Vagina (tissue), 2 donors: ENCODE data around the gene CRTC1.
"Not testable (repeated sequence)": the region's sequence is repeated elsewhere in the genome, so short reads cannot be mapped to it uniquely, and the experiment has no call there.

ENCODE experiments used
- POLR2A ChIP-seq, 2 donors: fragments of 450-650 bp; IDR thresholded peaks; one replicate each; pipeline ENCODE4 v1.6.1; 2017; ENCODE audit warnings: antibody characterized with exemption in 2 of 2, mild to moderate bottlenecking in 2 of 2, moderate library complexity in 2 of 2
- POLR2AphosphoS5 ChIP-seq, 2 donors: sonication (generic); formaldehyde crosslinking; IDR thresholded peaks; one replicate each; pipeline ENCODE4 v1.9.0; 2017; ENCODE audit warnings: antibody characterized with exemption in 2 of 2, mild to moderate bottlenecking in 2 of 2, low read depth in 1 of 2; ENCODE audit not compliant: insufficient read depth in 1 of 2
- TF ChIP-seq, protein P1 (sequence below), 3 experiments: fragments of 450-650 bp in 2 of 3; fragments of 200-600 bp in 1 of 3; sonication (generic) in 1 of 3; IDR thresholded peaks; one replicate each; pipeline ENCODE4 v1.5.1; 2017 to 2019; ENCODE audit warnings: antibody characterized with exemption in 3 of 3, mild to moderate bottlenecking in 2 of 3, moderate library complexity in 2 of 3

GRCh38 chr19:18680148-18680547, 3.3 kb upstream of the CRTC1 start:
- TF ChIP-seq, protein P1, sequence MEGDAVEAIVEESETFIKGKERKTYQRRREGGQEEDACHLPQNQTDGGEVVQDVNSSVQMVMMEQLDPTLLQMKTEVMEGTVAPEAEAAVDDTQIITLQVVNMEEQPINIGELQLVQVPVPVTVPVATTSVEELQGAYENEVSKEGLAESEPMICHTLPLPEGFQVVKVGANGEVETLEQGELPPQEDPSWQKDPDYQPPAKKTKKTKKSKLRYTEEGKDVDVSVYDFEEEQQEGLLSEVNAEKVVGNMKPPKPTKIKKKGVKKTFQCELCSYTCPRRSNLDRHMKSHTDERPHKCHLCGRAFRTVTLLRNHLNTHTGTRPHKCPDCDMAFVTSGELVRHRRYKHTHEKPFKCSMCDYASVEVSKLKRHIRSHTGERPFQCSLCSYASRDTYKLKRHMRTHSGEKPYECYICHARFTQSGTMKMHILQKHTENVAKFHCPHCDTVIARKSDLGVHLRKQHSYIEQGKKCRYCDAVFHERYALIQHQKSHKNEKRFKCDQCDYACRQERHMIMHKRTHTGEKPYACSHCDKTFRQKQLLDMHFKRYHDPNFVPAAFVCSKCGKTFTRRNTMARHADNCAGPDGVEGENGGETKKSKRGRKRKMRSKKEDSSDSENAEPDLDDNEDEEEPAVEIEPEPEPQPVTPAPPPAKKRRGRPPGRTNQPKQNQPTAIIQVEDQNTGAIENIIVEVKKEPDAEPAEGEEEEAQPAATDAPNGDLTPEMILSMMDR (IDR thresholded peaks at IDR 0.05), result not testable (repeated sequence)
- not testable (repeated sequence) for TF ChIP-seq POLR2A (IDR thresholded peaks at IDR 0.05); POLR2AphosphoS5 (IDR thresholded peaks at IDR 0.05; ENCODE audit: insufficient read depth in 1 of 2, low read depth in 1 of 2)
